Hepatocyte (in vitro differentiated cells): ENCODE data around the gene LRBA. TPM values are rescaled to one million over a fixed set of nuclear protein-coding genes. Genes with fewer than 3 reads are reported as not detected.

Source experiments
- DNase-seq: peaks from one replicate; pipeline ENCODE4 v3.0.0-alpha.2; 2016; ENCODE audit warnings: low spot score
- H2AFZ ChIP-seq: fragments of 200-600 bp; sonication (generic); 2 replicates; pipeline ENCODE4 v1.6.0; 2016; ENCODE audit warnings: antibody characterized with exemption, mild to moderate bottlenecking
- H3K27ac ChIP-seq: fragments of 200-600 bp; sonication (generic); 2 replicates; pipeline ENCODE4 v1.5.1; 2016; ENCODE audit warnings: mild to moderate bottlenecking
- H3K27me3 ChIP-seq: fragments of 200-600 bp; sonication (generic); 2 replicates; pipeline ENCODE4 v1.6.1; 2016
- H3K36me3 ChIP-seq: fragments of 200-600 bp; sonication (generic); replicated peaks from 2 replicates; pipeline ENCODE4 v1.5.1; 2016; ENCODE audit warnings: low read depth; ENCODE audit not compliant: insufficient read depth
- H3K4me1 ChIP-seq: fragments of 200-600 bp; sonication (generic); 2 replicates; pipeline ENCODE4 v1.5.1; 2016; ENCODE audit warnings: mild to moderate bottlenecking, moderate library complexity; ENCODE audit not compliant: insufficient read depth
- H3K4me2 ChIP-seq: fragments of 200-600 bp; sonication (generic); 2 replicates; pipeline ENCODE4 v1.6.0; 2016
- H3K4me3 ChIP-seq: fragments of 200-600 bp; sonication (generic); 2 replicates; pipeline ENCODE4 v1.5.1; 2016; ENCODE audit warnings: mild to moderate bottlenecking
- H3K79me2 ChIP-seq: fragments of 200-600 bp; sonication (generic); 2 replicates; pipeline ENCODE4 v1.6.0; 2017; ENCODE audit warnings: mild to moderate bottlenecking
- H3K9me2 ChIP-seq: fragments of 200-600 bp; sonication (generic); replicated peaks from 2 replicates; pipeline ENCODE4 v1.6.0; 2017; ENCODE audit warnings: mild to moderate bottlenecking; ENCODE audit not compliant: insufficient read depth
- H3K9me3 ChIP-seq: fragments of 200-600 bp; sonication (generic); 2 replicates; pipeline ENCODE4 v1.5.1; 2016; ENCODE audit warnings: low read depth, mild to moderate bottlenecking
- H4K20me1 ChIP-seq: fragments of 200-600 bp; sonication (generic); 2 replicates; pipeline ENCODE4 v1.6.0; 2016; ENCODE audit warnings: mild to moderate bottlenecking; ENCODE audit not compliant: insufficient read depth, poor library complexity, severe bottlenecking
- CTCF ChIP-seq: fragments of 200-600 bp; sonication (generic); IDR thresholded peaks from 2 replicates; pipeline ENCODE4 v1.5.1; 2016; ENCODE audit warnings: antibody characterized with exemption, mild to moderate bottlenecking; ENCODE audit not compliant: poor library complexity
- EZH2 ChIP-seq: fragments of 200-600 bp; sonication (generic); IDR thresholded peaks from 2 replicates; pipeline ENCODE4 v1.6.1; 2016; ENCODE audit warnings: antibody characterized with exemption, mild to moderate bottlenecking, borderline replicate concordance
- EZH2phosphoT487 ChIP-seq: fragments of 200-600 bp; sonication (generic); IDR thresholded peaks from one replicate; pipeline ENCODE4 v1.6.1; 2018; ENCODE audit warnings: antibody characterized with exemption, mild to moderate bottlenecking, low read depth, moderate library complexity; ENCODE audit not compliant: unreplicated experiment, severe bottlenecking
- WGBS: methylation state at CpG from one replicate; pipeline ENCODE4 v1.1.6; 2016; ENCODE audit warnings: low lambda C conversion rate; ENCODE audit errors: missing lambda C conversion rate; 5-methylcytosine and 5-hydroxymethylcytosine counted together
- polyA plus RNA-seq: library from polyadenylated mRNA; unstranded; fragments of >200 nt; fragmentation: Nextera tagmentation; extraction: Ambion mirVana; gene quantifications from 2 replicates; pipeline ENCODE4 v1.2.1, GENCODE V29; 2016
- total RNA-seq: library from RNA; depleted of rRNA; stranded (reverse); fragments of >200 nt; gene quantifications from 2 replicates; pipeline ENCODE4 v1.2.3, GENCODE V29; 2014

Gene LRBA
- total and polyA plus RNA-seq, 2 experiments from 2014 or later = 14.1 to 69.4 TPM

GRCh38 chr4:150327262-150327780 lies 687.8 kb downstream of the LRBA start:
- WGBS = 61% methylated on average over 3 of the region's 3 CpGs

GRCh38 chr4:150325872-150326271 lies 689.2 kb downstream of the LRBA start:
- DNase-seq = no peak
- Histone ChIP-seq H3K79me2 (no peaks in the 10 kb centered on the region), H2AFZ (no peak overlapping the region), H3K36me3 (no peaks in the 10 kb centered on the region), H3K27ac (no peak overlapping the region), H3K4me1 (peaks cover 3% of the 10 kb centered on the region), H4K20me1 (no peaks in the 10 kb centered on the region), H3K9me2 (no peaks in the 10 kb centered on the region), H3K27me3 (no peaks in the 10 kb centered on the region), H3K4me2 (no peak overlapping the region), H3K9me3 (no peaks in the 10 kb centered on the region), H3K4me3 (no peak overlapping the region)
- TF ChIP-seq EZH2phosphoT487 = no peak
- TF ChIP-seq EZH2 = no peak
- no peak for TF ChIP-seq CTCF
- 83% methylated on average over 2 of the region's 2 CpGs for WGBS

More at GRCh38 chr4:150327262-150327780, 687.8 kb downstream of the LRBA start:
- no peak for DNase-seq
- no peak for TF ChIP-seq EZH2
- TF ChIP-seq EZH2phosphoT487 = no peak
- no peak for TF ChIP-seq CTCF
- Histone ChIP-seq H3K4me3 (no peak overlapping the region), H3K27ac (no peak overlapping the region), H4K20me1 (no peaks in the 10 kb centered on the region), H3K36me3 (no peaks in the 10 kb centered on the region), H3K4me1 (peaks cover 3% of the 10 kb centered on the region), H3K9me3 (no peaks in the 10 kb centered on the region), H3K27me3 (no peaks in the 10 kb centered on the region), H3K79me2 (no peaks in the 10 kb centered on the region), H3K4me2 (no peak overlapping the region), H2AFZ (no peak overlapping the region), H3K9me2 (no peaks in the 10 kb centered on the region)

GRCh38 chr4:150323406-150324325 lies 691.4 kb downstream of the LRBA start:
- no peaks in the 10 kb centered on the region for H4K20me1 ChIP-seq
- H3K4me2 ChIP-seq = no peak overlapping the region
- H3K9me2 ChIP-seq = no peaks in the 10 kb centered on the region
- no peaks in the 10 kb centered on the region for H3K4me1 ChIP-seq
- no peaks in the 10 kb centered on the region for H3K36me3 ChIP-seq
- no peaks in the 10 kb centered on the region for H3K79me2 ChIP-seq
- H3K27me3 ChIP-seq = no peaks in the 10 kb centered on the region
- no peak overlapping the region for H3K27ac ChIP-seq
- H3K9me3 ChIP-seq = no peaks in the 10 kb centered on the region
- no peak for TF ChIP-seq EZH2
- no peak overlapping the region for H3K4me3 ChIP-seq
- H2AFZ ChIP-seq = no peak overlapping the region
- DNase-seq = no peak
- WGBS = 79% methylated on average over 7 of the region's 7 CpGs

- no peak overlapping the region for H2AFZ ChIP-seq
- no peaks in the 10 kb centered on the region for H3K79me2 ChIP-seq
- no peak for DNase-seq
- no peaks in the 10 kb centered on the region for H3K36me3 ChIP-seq
- no peaks in the 10 kb centered on the region for H3K9me3 ChIP-seq
- no peaks in the 10 kb centered on the region for H3K27me3 ChIP-seq
- H3K9me2 ChIP-seq = no peaks in the 10 kb centered on the region
- TF ChIP-seq EZH2phosphoT487 = no peak
- TF ChIP-seq EZH2 = no peak
- no peak for TF ChIP-seq CTCF
- 86% methylated on average over 4 of the region's 4 CpGs for WGBS
- H3K27ac ChIP-seq = no peak overlapping the region
- H3K4me1 ChIP-seq = no peaks in the 10 kb centered on the region
- no peak overlapping the region for H3K4me3 ChIP-seq
- H4K20me1 ChIP-seq = no peaks in the 10 kb centered on the region
- H3K4me2 ChIP-seq = no peak overlapping the region
Observed at GRCh38 chr4:150322646-150323045, 692.4 kb downstream of the LRBA start.
